ENCODE results near the gene TTYH3. TPM values are rescaled to one million over a fixed set of nuclear protein-coding genes. Genes with fewer than 3 reads are reported as not detected.
"Not testable (repeated sequence)": the region's sequence is repeated elsewhere in the genome, so short reads cannot be mapped to it uniquely, and the experiment has no call there.

TTYH3 gene
- total and polyA plus RNA-seq, 3 donors from 2014 or later: 35.6 to 69.9 (median 59.5) TPM

GRCh38 chr7:2679135-2680127, 47.6 kb downstream of the TTYH3 start:
- H3K4me1 ChIP-seq; H3K9me3 ChIP-seq; H3K27ac ChIP-seq; DNase-seq; H3K36me3 ChIP-seq (ENCODE audit: low read depth, missing control alignments); H3K27me3 ChIP-seq; H3K4me3 ChIP-seq; intact Hi-C loops (cut with DNase I; ENCODE audit: low total_unique reads): not testable (repeated sequence)
- 83 to 97% methylated on average over 10 to 61 of the region's 64 CpGs for WGBS, 2 donors

DNA sequence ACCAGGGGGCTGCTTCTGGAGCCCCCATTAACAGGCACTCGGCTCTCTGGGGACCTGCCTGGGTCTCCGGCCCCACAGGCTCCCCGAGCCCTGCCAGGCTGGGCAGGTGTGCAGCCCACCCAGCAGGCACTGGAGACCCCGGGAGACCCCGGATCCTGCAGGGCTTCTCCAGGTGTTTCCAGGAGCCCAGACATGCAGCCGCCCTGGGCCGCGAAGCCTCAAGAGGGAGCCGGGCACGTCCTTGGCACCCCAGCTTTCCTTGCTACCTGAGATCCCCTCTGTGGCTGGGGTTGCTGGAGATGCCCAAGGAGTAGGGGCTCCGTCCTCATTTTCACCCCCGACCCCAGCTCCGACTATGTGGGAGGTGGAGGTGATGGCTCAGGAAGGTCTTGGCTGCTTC, 48.5 kb downstream of the TTYH3 start:
- no peaks in the 10 kb centered on the region for H3K27me3 ChIP-seq
- no peak for DNase-seq
- no peak overlapping the region for H3K27ac ChIP-seq
- intact Hi-C loops (cut with DNase I; ENCODE audit: low total_unique reads): no loop called here
- no peak overlapping the region for H3K4me3 ChIP-seq
- H3K4me1 ChIP-seq: no peaks in the 10 kb centered on the region
- no peak for TF ChIP-seq POLR2A (IDR thresholded peaks at IDR 0.05)
- no peak for TF ChIP-seq CTCF (IDR thresholded peaks at IDR 0.05)
- 91% methylated on average over 12 of the region's 13 CpGs; no CpG with 5 or more reads in 1 of the 2 donors for WGBS, 2 donors
- H3K36me3 ChIP-seq (ENCODE audit: low read depth, missing control alignments): no peaks in the 10 kb centered on the region
- H3K9me3 ChIP-seq: no peaks in the 10 kb centered on the region

GRCh38 chr7:2680792-2681490, 49.2 kb downstream of the TTYH3 start:
- H3K27ac ChIP-seq: no peak overlapping the region
- no peaks in the 10 kb centered on the region for H3K36me3 ChIP-seq (ENCODE audit: low read depth, missing control alignments)
- H3K9me3 ChIP-seq: no peaks in the 10 kb centered on the region
- TF ChIP-seq POLR2A (IDR thresholded peaks at IDR 0.05) (no peak), CTCF (IDR thresholded peaks at IDR 0.05) (peak; percentile 38 to 63 (median 59))
- DNase-seq: peak; percentile 81
- H3K4me3 ChIP-seq: no peak overlapping the region
- intact Hi-C loops (cut with DNase I; ENCODE audit: low total_unique reads): no loop called here
- no peaks in the 10 kb centered on the region for H3K4me1 ChIP-seq
- 56 to 73% methylated on average over 8 to 27 of the region's 27 CpGs for WGBS, 2 donors
- no peaks in the 10 kb centered on the region for H3K27me3 ChIP-seq

- intact Hi-C loops (cut with DNase I; ENCODE audit: low total_unique reads): no loop called here
- no peak for TF ChIP-seq POLR2A (IDR thresholded peaks at IDR 0.05)
- TF ChIP-seq CTCF (IDR thresholded peaks at IDR 0.05): no peak
- no peaks in the 10 kb centered on the region for H3K36me3 ChIP-seq (ENCODE audit: low read depth, missing control alignments)
- 90 to 96% methylated on average over 9 to 23 of the region's 27 CpGs for WGBS, 2 donors
- H3K9me3 ChIP-seq: no peaks in the 10 kb centered on the region
- no peaks in the 10 kb centered on the region for H3K4me1 ChIP-seq
- H3K27ac ChIP-seq: no peak overlapping the region
- no peak for DNase-seq
- H3K27me3 ChIP-seq: no peaks in the 10 kb centered on the region
- no peak overlapping the region for H3K4me3 ChIP-seq
Measured at GRCh38 chr7:2681929-2682799, 50.4 kb downstream of the TTYH3 start.
